ENCODE results near the gene SLC22A7. TPM values are rescaled to one million over a fixed set of nuclear protein-coding genes. Genes with fewer than 3 reads are reported as not detected.

SLC22A7 gene
- total and polyA plus RNA-seq, 7 experiments from 2014 or later = not detected

Other genes with a start within 250 kb of the SLC22A7 start
- 10 to 100 TPM in 4 of 5 experiments, 1 to 10 TPM in 1; 9.8 to 14.5 (median 12.7) TPM for gene CUL7, start 244.4 kb upstream of the SLC22A7 start, total RNA-seq
- 1 to 10 TPM; 2.9 to 4.0 TPM for gene CUL7, start 244.4 kb upstream of the SLC22A7 start, polyA plus RNA-seq
- gene MRPL2, start 238.8 kb upstream of the SLC22A7 start, total RNA-seq = 10 to 100 TPM; 32.0 to 57.5 (median 47.7) TPM
- gene MRPL2, start 238.8 kb upstream of the SLC22A7 start, polyA plus RNA-seq = 10 to 100 TPM; 48.4 to 58.6 TPM
- 10 to 100 TPM; 16.5 to 56.9 (median 42.5) TPM for gene KLC4, start 238.6 kb upstream of the SLC22A7 start, total RNA-seq
- 10 to 100 TPM; 11.6 to 12.7 TPM for gene KLC4, start 238.6 kb upstream of the SLC22A7 start, polyA plus RNA-seq
- 1 to 10 TPM in 4 of 5 experiments, under 1 TPM in 1; 0.51 to 3.5 (median 1.4) TPM for gene PTK7, start 221.9 kb upstream of the SLC22A7 start, total RNA-seq
- gene PTK7, start 221.9 kb upstream of the SLC22A7 start, polyA plus RNA-seq = under 1 TPM; 0.31 to 0.38 TPM
- gene SRF, start 127.0 kb upstream of the SLC22A7 start, total RNA-seq = 10 to 100 TPM; 22.5 to 49.4 (median 26.7) TPM
- gene SRF, start 127.0 kb upstream of the SLC22A7 start, polyA plus RNA-seq = 1 to 10 TPM; 4.0 to 6.6 TPM
- 100 to 1,000 TPM in 3 of 5 experiments, 10 to 100 TPM in 2; 58.1 to 123 (median 111) TPM for gene CUL9, start 116.1 kb upstream of the SLC22A7 start, total RNA-seq
- gene CUL9, start 116.1 kb upstream of the SLC22A7 start, polyA plus RNA-seq = 10 to 100 TPM; 12.3 to 25.6 TPM
- gene DNPH1, start 68.8 kb upstream of the SLC22A7 start, total RNA-seq = 10 to 100 TPM; 25.4 to 65.7 (median 33.9) TPM
- gene DNPH1, start 68.8 kb upstream of the SLC22A7 start, polyA plus RNA-seq = 100 to 1,000 TPM; 119 to 141 TPM
- gene TTBK1, start 54.8 kb upstream of the SLC22A7 start, total RNA-seq = under 1 TPM in 2 of 5 experiments, not detected in 3; 0.05 to 0.29 TPM
- not detected for gene TTBK1, start 54.8 kb upstream of the SLC22A7 start, polyA plus RNA-seq
- 1 to 10 TPM in 4 of 5 experiments, not detected in 1; 2.1 to 7.4 (median 4.8) TPM for gene CRIP3, start 10.6 kb downstream of the SLC22A7 start, total RNA-seq
- not detected for gene CRIP3, start 10.6 kb downstream of the SLC22A7 start, polyA plus RNA-seq
- 10 to 100 TPM; 15.8 to 40.2 (median 28.3) TPM for gene ZNF318, start 71.4 kb downstream of the SLC22A7 start, total RNA-seq
- 10 to 100 TPM in 1 of 2 donors, 1 to 10 TPM in 1; 6.9 to 12.9 TPM for gene ZNF318, start 71.4 kb downstream of the SLC22A7 start, polyA plus RNA-seq
- 10 to 100 TPM; 56.2 to 74.6 (median 60.4) TPM for gene ABCC10, start 129.3 kb downstream of the SLC22A7 start, total RNA-seq
- gene ABCC10, start 129.3 kb downstream of the SLC22A7 start, polyA plus RNA-seq = 10 to 100 TPM in 1 of 2 donors, 1 to 10 TPM in 1; 9.8 to 18.6 TPM
- gene DLK2, start 157.3 kb downstream of the SLC22A7 start, total RNA-seq = 1 to 10 TPM in 1 of 5 experiments, under 1 TPM in 4; 0.30 to 1.6 (median 0.53) TPM
- gene DLK2, start 157.3 kb downstream of the SLC22A7 start, polyA plus RNA-seq = 1 to 10 TPM in 1 of 2 donors, under 1 TPM in 1; 0.74 to 1.0 TPM
- 10 to 100 TPM; 29.2 to 55.2 (median 33.5) TPM for gene TJAP1, start 179.3 kb downstream of the SLC22A7 start, total RNA-seq
- 10 to 100 TPM in 1 of 2 donors, 1 to 10 TPM in 1; 8.2 to 10.9 TPM for gene TJAP1, start 179.3 kb downstream of the SLC22A7 start, polyA plus RNA-seq
- under 1 TPM; 0.22 to 0.84 (median 0.46) TPM for gene LRRC73, start 212.1 kb downstream of the SLC22A7 start, total RNA-seq
- not detected for gene LRRC73, start 212.1 kb downstream of the SLC22A7 start, polyA plus RNA-seq
- 10 to 100 TPM; 54.4 to 75.9 (median 67.3) TPM for gene YIPF3, start 218.7 kb downstream of the SLC22A7 start, total RNA-seq
- 10 to 100 TPM; 68.3 to 74.5 TPM for gene YIPF3, start 218.7 kb downstream of the SLC22A7 start, polyA plus RNA-seq
- gene POLR1C, start 218.8 kb downstream of the SLC22A7 start, total RNA-seq = 10 to 100 TPM; 36.3 to 61.1 (median 40.9) TPM
- 10 to 100 TPM; 13.1 to 29.2 TPM for gene POLR1C, start 218.8 kb downstream of the SLC22A7 start, polyA plus RNA-seq